ENCODE results near the gene SLC2A9.

DNA sequence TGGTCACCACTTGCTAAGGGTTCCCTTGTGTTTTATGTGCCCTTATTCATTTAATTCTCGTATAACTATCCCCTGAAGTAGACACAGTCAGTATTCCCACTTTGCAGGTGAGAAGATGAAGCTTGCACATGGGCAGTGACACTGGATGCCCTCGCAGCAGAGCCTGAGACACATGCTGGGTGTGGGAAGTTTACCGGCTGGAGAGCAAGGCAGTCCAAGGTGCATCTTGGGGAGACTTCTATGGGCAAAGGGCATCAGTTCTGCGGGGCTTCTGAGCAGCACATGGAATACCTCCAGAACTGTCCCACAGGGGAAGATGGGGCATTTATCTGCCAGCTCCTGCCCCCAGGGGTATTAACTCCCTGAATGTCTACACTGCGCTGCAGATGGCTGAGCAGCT lies 92.2 kb downstream of the SLC2A9 start:
- TF ChIP-seq, protein P1, sequence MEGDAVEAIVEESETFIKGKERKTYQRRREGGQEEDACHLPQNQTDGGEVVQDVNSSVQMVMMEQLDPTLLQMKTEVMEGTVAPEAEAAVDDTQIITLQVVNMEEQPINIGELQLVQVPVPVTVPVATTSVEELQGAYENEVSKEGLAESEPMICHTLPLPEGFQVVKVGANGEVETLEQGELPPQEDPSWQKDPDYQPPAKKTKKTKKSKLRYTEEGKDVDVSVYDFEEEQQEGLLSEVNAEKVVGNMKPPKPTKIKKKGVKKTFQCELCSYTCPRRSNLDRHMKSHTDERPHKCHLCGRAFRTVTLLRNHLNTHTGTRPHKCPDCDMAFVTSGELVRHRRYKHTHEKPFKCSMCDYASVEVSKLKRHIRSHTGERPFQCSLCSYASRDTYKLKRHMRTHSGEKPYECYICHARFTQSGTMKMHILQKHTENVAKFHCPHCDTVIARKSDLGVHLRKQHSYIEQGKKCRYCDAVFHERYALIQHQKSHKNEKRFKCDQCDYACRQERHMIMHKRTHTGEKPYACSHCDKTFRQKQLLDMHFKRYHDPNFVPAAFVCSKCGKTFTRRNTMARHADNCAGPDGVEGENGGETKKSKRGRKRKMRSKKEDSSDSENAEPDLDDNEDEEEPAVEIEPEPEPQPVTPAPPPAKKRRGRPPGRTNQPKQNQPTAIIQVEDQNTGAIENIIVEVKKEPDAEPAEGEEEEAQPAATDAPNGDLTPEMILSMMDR (IDR thresholded peaks at IDR 0.05 in 4 of 5, conservative IDR thresholded peaks at IDR 0.05 in 1 of 5) = no peak
- no peak for TF ChIP-seq POLR2A (IDR thresholded peaks at IDR 0.05)

Data from gastrocnemius medialis (tissue), 4 donors.